Panc1 (cell line): ENCODE results near the gene MARCHF9.

Source experiments
- POLR2AphosphoS5 ChIP-seq: IDR thresholded peaks from 2 replicates; pipeline ENCODE4 v1.6.1; 2012; ENCODE audit warnings: mild to moderate bottlenecking, low read depth, low read length, moderate library complexity
- SIN3A ChIP-seq: IDR thresholded peaks from 2 replicates; pipeline ENCODE4 v1.6.1; 2012; ENCODE audit warnings: low read depth, mild to moderate bottlenecking, low read length, moderate library complexity, borderline replicate concordance; ENCODE audit not compliant: insufficient read depth
- TCF7L2 ChIP-seq: IDR thresholded peaks from 2 replicates; pipeline ENCODE4 v1.6.1; 2011; ENCODE audit warnings: mild to moderate bottlenecking, low read depth, low read length, inconsistent platforms
- TF ChIP-seq, protein P1 (sequence below): fragments of 450-650 bp; IDR thresholded peaks from 2 replicates; pipeline ENCODE4 v1.5.1; 2017; ENCODE audit warnings: mild to moderate bottlenecking
- TF ChIP-seq, protein P2 (sequence below), 2 experiments: IDR thresholded peaks; 2 replicates each; pipeline ENCODE4 v1.6.1; 2011 to 2012; ENCODE audit warnings: low read depth in 2 of 2, control low read depth in 1 of 2, low read length in 1 of 2, mild to moderate bottlenecking in 1 of 2, moderate library complexity in 1 of 2; ENCODE audit not compliant: insufficient read depth in 1 of 2

DNA sequence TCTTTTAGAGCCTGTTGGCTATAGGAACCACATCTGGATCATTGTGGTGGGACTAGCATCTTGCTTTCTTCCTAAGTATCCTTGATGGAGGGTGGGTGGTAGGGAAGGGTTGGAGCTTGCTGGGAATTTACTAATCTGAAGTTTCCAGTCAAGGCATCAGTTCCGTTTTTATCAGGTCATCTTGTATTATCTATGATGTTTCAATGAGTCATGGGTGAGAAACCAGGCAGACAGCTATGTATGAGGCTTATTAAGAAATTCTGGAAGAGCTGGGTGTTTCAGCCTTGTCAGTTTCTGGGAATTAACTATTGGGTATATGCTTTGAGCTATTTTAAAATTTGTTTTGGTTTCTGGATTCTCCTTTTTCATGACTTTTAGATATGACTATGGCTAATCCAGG, 39.0 kb downstream of the MARCHF9 start:
- TF ChIP-seq, protein P1, sequence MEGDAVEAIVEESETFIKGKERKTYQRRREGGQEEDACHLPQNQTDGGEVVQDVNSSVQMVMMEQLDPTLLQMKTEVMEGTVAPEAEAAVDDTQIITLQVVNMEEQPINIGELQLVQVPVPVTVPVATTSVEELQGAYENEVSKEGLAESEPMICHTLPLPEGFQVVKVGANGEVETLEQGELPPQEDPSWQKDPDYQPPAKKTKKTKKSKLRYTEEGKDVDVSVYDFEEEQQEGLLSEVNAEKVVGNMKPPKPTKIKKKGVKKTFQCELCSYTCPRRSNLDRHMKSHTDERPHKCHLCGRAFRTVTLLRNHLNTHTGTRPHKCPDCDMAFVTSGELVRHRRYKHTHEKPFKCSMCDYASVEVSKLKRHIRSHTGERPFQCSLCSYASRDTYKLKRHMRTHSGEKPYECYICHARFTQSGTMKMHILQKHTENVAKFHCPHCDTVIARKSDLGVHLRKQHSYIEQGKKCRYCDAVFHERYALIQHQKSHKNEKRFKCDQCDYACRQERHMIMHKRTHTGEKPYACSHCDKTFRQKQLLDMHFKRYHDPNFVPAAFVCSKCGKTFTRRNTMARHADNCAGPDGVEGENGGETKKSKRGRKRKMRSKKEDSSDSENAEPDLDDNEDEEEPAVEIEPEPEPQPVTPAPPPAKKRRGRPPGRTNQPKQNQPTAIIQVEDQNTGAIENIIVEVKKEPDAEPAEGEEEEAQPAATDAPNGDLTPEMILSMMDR: no peak
- TF ChIP-seq SIN3A (no peak), POLR2AphosphoS5 (no peak), TCF7L2 (no peak)
- TF ChIP-seq, protein P2, sequence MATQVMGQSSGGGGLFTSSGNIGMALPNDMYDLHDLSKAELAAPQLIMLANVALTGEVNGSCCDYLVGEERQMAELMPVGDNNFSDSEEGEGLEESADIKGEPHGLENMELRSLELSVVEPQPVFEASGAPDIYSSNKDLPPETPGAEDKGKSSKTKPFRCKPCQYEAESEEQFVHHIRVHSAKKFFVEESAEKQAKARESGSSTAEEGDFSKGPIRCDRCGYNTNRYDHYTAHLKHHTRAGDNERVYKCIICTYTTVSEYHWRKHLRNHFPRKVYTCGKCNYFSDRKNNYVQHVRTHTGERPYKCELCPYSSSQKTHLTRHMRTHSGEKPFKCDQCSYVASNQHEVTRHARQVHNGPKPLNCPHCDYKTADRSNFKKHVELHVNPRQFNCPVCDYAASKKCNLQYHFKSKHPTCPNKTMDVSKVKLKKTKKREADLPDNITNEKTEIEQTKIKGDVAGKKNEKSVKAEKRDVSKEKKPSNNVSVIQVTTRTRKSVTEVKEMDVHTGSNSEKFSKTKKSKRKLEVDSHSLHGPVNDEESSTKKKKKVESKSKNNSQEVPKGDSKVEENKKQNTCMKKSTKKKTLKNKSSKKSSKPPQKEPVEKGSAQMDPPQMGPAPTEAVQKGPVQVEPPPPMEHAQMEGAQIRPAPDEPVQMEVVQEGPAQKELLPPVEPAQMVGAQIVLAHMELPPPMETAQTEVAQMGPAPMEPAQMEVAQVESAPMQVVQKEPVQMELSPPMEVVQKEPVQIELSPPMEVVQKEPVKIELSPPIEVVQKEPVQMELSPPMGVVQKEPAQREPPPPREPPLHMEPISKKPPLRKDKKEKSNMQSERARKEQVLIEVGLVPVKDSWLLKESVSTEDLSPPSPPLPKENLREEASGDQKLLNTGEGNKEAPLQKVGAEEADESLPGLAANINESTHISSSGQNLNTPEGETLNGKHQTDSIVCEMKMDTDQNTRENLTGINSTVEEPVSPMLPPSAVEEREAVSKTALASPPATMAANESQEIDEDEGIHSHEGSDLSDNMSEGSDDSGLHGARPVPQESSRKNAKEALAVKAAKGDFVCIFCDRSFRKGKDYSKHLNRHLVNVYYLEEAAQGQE (IDR thresholded peaks at IDR 0.05; ENCODE audit: insufficient read depth in 1 of 2, low read depth in 2 of 2, low read length in 1 of 2): no peak
